Stimulated activated CD8-positive, alpha-beta memory T cell treated with anti-CD3 and anti-CD28 coated beads, Interleukin-7, amount 100 ng/mL, for 1 hour (primary cell): Measurements from ENCODE around the gene WDR88.
"Not testable (repeated sequence)": the region's sequence is repeated elsewhere in the genome, so short reads cannot be mapped to it uniquely, and the experiment has no call there.

Experiments
- DNase-seq, 2 donors: peaks; one replicate each; pipeline ENCODE4 v3.0.0-alpha.2; 2020; ENCODE audit warnings: low read depth in 2 of 2

WDR88 gene

GRCh38 chr19:33129901-33130300 is 2.0 kb upstream of the WDR88 start:
- no peak for DNase-seq

DNA sequence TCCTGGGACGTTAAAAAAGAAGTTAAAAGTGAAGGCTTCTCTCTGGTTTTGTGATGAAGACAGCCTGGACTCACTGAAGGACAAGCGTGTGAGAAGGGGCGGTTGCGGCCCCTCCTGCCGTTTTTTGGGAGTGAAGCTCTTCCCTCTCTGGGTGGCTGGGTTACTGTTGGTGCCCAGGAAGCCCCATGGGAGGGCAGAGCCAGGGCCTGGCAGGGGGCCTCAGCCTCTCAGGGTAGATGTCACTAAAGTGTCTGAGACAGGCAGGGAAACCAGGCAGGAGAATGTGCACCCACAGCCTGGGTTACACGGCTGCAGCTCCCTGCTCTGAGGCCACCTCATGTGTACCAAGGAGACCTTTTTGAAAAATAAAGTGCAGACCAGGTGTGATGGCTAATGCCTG is 1.5 kb upstream of the WDR88 start:
- no peak for DNase-seq

DNA sequence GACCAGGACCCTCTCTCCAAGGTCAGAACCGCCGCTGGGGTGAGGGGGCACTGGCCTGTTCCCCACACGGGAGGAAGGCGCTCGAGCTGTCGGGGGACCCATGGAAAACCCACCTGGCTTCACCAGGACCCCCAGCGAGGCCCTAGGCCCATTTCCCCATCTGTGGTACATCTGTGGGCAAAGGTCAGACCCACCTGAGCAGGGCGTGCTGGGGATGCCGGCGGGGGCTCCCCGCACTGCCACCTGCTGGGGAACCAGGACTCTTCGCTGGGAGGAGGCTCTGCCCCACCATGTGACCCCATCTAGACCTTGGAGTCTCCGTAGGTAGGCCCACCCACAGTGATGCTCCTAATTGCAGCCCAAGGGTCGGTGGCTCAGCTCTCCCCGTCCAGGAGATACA is 511 bp downstream of the WDR88 start:
- DNase-seq: no peak

DNA sequence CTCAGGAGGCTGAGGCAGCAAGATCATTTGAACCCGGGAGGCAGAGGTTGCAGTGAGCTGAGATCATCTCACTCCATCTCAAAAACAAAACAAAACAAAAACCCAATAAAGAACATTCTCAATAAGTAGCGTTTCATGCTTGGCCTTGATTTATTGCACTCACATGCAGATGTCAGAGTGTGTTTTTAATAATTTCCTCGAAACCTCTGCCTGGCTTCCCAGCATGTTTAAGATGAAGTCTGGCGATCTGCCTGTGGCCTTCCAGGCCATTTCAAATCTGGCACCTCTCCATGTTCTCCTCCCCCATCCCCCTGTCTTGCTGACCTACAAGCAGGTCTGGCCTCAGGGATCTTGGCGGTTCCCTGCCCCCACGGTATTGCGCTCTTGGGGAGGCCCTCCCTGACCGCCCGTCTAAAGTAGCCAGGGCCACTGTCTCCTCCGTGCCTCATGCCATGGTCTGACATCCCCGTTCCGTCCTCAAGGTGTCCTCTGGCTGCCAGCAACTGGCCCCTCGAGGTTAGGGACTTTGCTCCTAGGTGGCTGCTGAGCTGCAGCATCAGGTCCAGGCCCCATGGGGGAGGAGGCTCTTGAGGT is 1.6 kb downstream of the WDR88 start:
- DNase-seq: no peak

- no peak for DNase-seq
Measured at GRCh38 chr19:33134571-33135041, 2.7 kb downstream of the WDR88 start.

DNA sequence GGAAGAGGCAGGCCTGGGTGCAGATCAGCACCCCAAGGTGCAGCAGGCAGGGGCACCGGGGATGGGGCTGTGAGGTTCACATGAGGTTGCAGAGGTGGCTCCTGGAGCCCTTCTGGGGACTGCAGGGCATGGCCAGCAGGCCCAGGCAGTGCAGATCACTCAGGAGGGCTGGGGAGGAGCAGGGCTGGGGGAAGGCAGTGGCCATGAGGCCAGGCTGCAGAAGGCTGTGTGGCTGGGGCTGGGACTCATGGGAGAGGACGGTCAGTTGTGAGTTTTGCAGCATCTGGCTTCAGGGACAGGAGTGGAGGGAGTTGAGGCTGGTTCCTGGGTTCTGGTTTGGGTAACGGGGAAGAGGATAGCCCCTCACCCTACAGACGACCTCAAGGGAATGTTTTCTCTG is 7.3 kb downstream of the WDR88 start:
- no peak for DNase-seq

GRCh38 chr19:33143897-33144405 is 12.0 kb downstream of the WDR88 start:
- peak; percentile 21 to 46 for DNase-seq

GRCh38 chr19:33146209-33146608 is 14.3 kb downstream of the WDR88 start:
- no peak for DNase-seq

- DNase-seq: no peak
Measured at GRCh38 chr19:33147538-33147937, 15.6 kb downstream of the WDR88 start.

- DNase-seq: no peak
Measured at GRCh38 chr19:33150852-33151518, 19.1 kb downstream of the WDR88 start.

GRCh38 chr19:33152176-33152575 is 20.3 kb downstream of the WDR88 start:
- no peak for DNase-seq

GRCh38 chr19:33152625-33153024 is 20.7 kb downstream of the WDR88 start:
- not testable (repeated sequence) for DNase-seq

- not testable (repeated sequence) for DNase-seq
Measured at GRCh38 chr19:33154313-33154712, 22.4 kb downstream of the WDR88 start.

- no peak for DNase-seq
Measured at GRCh38 chr19:33156334-33156733, 24.4 kb downstream of the WDR88 start.

- no peak for DNase-seq
Measured at GRCh38 chr19:33157906-33158305, 26.0 kb downstream of the WDR88 start.

DNA sequence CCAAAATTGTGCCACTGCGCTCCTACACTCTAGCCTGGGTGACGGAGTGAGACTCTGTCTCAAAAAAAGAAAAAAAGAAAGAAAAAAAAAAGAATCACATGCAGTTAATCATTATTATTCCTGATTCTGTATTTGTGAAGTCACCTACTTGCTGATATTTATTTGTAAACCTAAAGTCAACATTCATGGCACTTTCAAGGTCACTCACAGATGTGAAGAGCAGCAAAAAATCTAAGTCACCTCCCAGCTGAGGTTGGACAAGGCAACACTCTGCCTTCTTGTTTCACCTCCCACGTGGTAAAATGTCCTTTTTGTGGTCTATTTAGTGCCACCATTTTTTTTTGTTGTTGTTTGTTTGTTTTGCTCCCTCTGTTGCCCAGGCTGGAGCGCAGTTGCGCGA is 26.5 kb downstream of the WDR88 start:
- no peak for DNase-seq

GRCh38 chr19:33159149-33159548 is 27.2 kb downstream of the WDR88 start:
- DNase-seq: no peak

DNA sequence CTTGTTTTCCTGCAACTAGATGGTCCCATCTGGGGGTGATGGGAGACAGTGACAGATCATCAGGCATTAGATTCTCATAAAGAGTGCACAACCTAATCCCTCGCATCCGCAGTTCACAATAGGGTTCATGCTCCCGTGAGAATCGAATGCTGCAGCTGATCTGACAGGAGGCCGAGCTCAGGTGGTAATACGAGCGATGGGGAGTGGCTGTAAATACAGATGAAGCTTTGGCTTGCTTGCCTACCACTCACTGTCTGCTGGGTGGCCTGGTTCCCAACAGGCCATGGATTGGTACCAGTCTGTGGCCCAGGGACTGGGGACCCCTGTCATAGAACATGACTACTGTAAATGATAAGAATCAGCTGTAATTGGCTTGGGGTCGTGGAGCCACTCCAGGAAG is 28.0 kb downstream of the WDR88 start:
- DNase-seq: no peak

- no peak for DNase-seq
Measured at GRCh38 chr19:33161201-33161600, 29.3 kb downstream of the WDR88 start.

DNA sequence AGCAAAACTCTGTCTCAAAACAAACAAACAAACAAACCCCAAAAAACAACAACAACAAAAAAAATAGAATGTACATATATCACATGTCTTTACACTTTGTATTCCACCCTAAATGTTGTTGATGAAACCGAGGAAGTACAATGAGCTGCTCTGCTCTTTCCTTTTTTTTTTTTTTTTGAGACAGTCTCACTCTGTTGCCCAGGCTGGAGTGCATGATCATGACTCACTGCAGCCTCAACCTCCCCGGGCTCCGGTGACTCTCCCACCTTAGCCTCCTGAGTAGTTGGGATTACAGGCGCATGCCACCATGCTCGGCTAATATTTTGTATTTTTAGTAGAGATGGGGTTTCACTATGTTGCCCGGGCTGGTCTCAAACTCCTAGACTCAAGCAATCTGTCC is 31.6 kb downstream of the WDR88 start:
- no peak for DNase-seq

GRCh38 chr19:33166037-33166436 is 34.1 kb downstream of the WDR88 start:
- not testable (repeated sequence) for DNase-seq

- no peak for DNase-seq
Measured at GRCh38 chr19:33167438-33167837, 35.5 kb downstream of the WDR88 start.

DNA sequence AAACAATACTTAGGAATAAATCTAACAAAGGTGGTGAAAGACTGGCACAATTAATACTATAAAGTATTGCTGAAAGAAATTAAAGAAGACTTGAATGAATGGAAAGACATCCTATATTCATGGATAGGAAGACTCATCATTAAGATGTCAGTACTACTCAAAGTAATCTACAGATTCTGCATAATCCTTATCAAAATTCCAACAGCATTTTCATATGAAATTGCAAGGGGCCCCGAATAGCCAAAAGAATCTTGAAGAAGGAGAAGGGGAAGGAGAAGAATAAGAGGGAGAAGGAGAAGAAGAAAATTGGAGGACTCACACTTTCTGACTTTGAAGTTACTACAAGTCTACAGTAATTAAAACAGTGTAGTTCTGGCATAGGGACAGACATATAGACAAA is 36.6 kb downstream of the WDR88 start:
- no peak for DNase-seq
